SU-DHL-6 (cell line): Measurements from ENCODE around the gene VASP.

Experiments
- H2AFZ ChIP-seq: fragments of 200-600 bp; sonication (generic); 2 replicates; pipeline ENCODE4 v1.6.1; 2014; ENCODE audit warnings: low read depth, mild to moderate bottlenecking, moderate library complexity, mixed read lengths, antibody characterized with exemption, low read length; ENCODE audit not compliant: severe bottlenecking
- H3F3A ChIP-seq: fragments of 200-600 bp; shearing (Covaris generic); 2 replicates; pipeline ENCODE4 v1.6.0; 2016; ENCODE audit warnings: antibody characterized with exemption, mild to moderate bottlenecking; ENCODE audit not compliant: insufficient read depth
- H3K27ac ChIP-seq: fragments of 200-600 bp; sonication (generic); 2 replicates; pipeline ENCODE4 v1.5.1; 2016; ENCODE audit warnings: low read depth, mild to moderate bottlenecking, low read length, moderate library complexity, mixed read lengths
- H3K27me3 ChIP-seq: fragments of 200-600 bp; sonication (generic), shearing (Covaris generic); 2 replicates; pipeline ENCODE4 v1.6.0; 2014; ENCODE audit warnings: mild to moderate bottlenecking, low read length
- H3K36me3 ChIP-seq: fragments of 200-600 bp; sonication (generic); 2 replicates; pipeline ENCODE4 v1.6.1; 2014; ENCODE audit warnings: mild to moderate bottlenecking, low read length, mixed read lengths
- H3K4me2 ChIP-seq: fragments of 300-600, 200-600 bp; shearing (Covaris generic), sonication (generic); 2 replicates; pipeline ENCODE4 v1.6.0; 2014; ENCODE audit warnings: low read length, low read depth, mild to moderate bottlenecking; ENCODE audit not compliant: poor library complexity, severe bottlenecking
- H3K4me3 ChIP-seq: fragments of 200-600 bp; sonication (generic); 2 replicates; pipeline ENCODE4 v1.5.1; 2014; ENCODE audit warnings: antibody characterized with exemption, low read length, mild to moderate bottlenecking, mixed read lengths; ENCODE audit not compliant: insufficient read depth, poor library complexity, severe bottlenecking
- H3K79me2 ChIP-seq: fragments of 200-600 bp; sonication (generic); 2 replicates; pipeline ENCODE4 v1.6.1; 2014; ENCODE audit warnings: mild to moderate bottlenecking, low read length, moderate library complexity; ENCODE audit not compliant: insufficient read depth
- H3K9ac ChIP-seq: fragments of 200-600 bp; sonication (generic); 2 replicates; pipeline ENCODE4 v1.7.0; 2014; ENCODE audit warnings: mild to moderate bottlenecking, low read length
- H3K9me2 ChIP-seq: fragments of 200-600 bp; sonication (generic); replicated peaks from 2 replicates; pipeline ENCODE4 v1.6.1; 2014; ENCODE audit warnings: low read length; ENCODE audit not compliant: insufficient read depth
- H3K9me3 ChIP-seq: fragments of 200-600 bp; sonication (generic); 2 replicates; pipeline ENCODE4 v1.6.1; 2014; ENCODE audit warnings: low read length, mixed read lengths; ENCODE audit not compliant: insufficient read depth
- H4K20me1 ChIP-seq: fragments of 200-600 bp; sonication (generic); 2 replicates; pipeline ENCODE4 v1.6.1; 2014; ENCODE audit warnings: low read depth, mild to moderate bottlenecking, antibody characterized with exemption, low read length, moderate library complexity, mixed read lengths
- EZH2phosphoT487 ChIP-seq: fragments of 200-600 bp; sonication (generic), shearing (Covaris generic); conservative IDR thresholded peaks from 2 replicates; pipeline ENCODE4 v1.6.1; 2018; ENCODE audit warnings: mild to moderate bottlenecking, antibody characterized with exemption, low read length, moderate library complexity, mixed read lengths
- TF ChIP-seq, protein P1 (sequence below): fragments of 200-600 bp; sonication (generic); IDR thresholded peaks from one replicate; pipeline ENCODE4 v1.5.1; 2017; ENCODE audit warnings: antibody characterized with exemption, mild to moderate bottlenecking, low read length, moderate library complexity; ENCODE audit not compliant: insufficient read depth, poor library complexity, severe bottlenecking

VASP gene

DNA sequence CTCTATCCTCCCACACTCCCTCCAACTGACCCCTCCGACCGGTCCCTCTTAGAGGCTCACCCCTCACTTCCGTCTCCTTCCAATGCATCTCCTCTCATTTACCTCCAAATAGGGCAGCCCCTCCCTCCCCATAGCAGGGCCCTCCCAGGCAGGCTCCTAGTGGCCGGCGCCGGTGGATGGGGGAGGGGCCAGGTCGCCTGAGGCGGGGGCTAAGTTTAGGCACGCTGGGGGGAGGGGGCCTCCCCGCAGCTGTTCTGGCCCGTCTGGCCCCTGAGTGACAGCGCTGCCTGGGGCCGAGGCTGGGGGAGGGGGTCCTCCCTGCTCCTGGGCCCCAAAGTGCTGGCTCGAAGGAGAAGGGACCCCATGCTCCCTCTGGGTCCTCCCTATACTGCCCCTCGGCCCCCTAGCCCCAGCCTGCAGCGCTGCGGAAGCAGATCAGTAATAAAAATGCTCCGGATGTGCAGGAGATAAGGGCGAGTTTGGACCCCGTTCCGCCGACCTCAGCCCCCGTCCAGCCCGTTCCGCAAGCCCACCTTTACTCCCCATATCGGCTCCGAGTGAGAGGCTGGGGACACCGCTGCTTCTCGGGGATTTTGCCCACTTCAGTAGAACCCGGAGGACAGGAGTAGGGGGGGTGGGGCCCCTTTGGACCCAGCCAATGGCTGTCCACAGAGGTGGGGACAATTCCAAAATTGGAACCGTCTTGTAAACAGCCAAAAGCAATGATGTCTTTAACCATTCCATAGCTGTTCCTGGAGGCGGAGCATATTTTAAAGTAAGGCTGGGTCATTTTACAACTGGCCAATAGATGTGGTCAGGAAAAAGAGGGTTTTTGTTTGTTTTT lies 14.4 kb upstream of the VASP start:
- TF ChIP-seq EZH2phosphoT487, result no peak
- TF ChIP-seq, protein P1, sequence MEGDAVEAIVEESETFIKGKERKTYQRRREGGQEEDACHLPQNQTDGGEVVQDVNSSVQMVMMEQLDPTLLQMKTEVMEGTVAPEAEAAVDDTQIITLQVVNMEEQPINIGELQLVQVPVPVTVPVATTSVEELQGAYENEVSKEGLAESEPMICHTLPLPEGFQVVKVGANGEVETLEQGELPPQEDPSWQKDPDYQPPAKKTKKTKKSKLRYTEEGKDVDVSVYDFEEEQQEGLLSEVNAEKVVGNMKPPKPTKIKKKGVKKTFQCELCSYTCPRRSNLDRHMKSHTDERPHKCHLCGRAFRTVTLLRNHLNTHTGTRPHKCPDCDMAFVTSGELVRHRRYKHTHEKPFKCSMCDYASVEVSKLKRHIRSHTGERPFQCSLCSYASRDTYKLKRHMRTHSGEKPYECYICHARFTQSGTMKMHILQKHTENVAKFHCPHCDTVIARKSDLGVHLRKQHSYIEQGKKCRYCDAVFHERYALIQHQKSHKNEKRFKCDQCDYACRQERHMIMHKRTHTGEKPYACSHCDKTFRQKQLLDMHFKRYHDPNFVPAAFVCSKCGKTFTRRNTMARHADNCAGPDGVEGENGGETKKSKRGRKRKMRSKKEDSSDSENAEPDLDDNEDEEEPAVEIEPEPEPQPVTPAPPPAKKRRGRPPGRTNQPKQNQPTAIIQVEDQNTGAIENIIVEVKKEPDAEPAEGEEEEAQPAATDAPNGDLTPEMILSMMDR, result no peak
- H3K27me3 ChIP-seq, result no peaks in the 10 kb centered on the region
- peaks cover 4% of the 10 kb centered on the region; the same call in 1 of the 2 replicates for H3F3A ChIP-seq
- H3K9me3 ChIP-seq, result no peaks in the 10 kb centered on the region
- no peaks in the 10 kb centered on the region for H3K79me2 ChIP-seq
- no peak overlapping the region for H3K27ac ChIP-seq
- H3K36me3 ChIP-seq, result no peaks in the 10 kb centered on the region
- H3K9ac ChIP-seq, result no peak overlapping the region
- no peak overlapping the region for H3K4me3 ChIP-seq
- no peaks in the 10 kb centered on the region for H3K9me2 ChIP-seq
- no peak overlapping the region for H2AFZ ChIP-seq
- H4K20me1 ChIP-seq, result no peaks in the 10 kb centered on the region
- H3K4me2 ChIP-seq, result no peak overlapping the region

DNA sequence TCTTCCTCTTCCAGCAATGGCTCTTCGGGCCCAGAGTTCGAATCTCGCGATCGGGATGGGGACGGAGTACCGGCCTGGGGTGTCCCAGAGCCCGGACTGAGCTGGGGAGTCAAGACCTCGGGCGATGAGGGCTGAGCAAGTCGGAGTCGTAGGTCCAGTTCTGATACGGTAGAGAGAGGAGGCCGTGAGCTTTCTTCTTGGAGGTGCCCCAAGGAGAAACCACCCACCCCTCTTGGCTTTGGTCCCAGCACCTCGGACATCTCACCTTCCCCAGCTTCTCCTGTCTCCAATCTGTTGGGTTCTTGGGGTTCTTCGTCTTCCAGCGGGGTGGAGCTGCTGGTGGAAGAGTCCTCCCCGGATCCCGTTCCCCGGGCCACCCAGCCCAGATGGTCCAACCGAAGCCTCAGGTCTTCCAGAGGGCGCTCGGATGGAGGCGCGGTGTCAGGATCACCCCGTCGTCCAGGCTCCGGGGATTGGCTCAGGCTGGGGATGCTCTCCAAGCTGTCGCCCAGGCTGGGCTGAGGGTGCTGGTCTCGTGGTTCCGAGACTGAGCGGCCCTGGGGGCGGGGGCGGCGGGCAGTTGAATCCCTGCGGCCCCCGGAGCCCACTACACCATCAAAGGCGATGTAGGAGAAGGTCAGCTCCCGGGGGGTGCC lies 12.9 kb upstream of the VASP start:
- no peak overlapping the region for H3K4me2 ChIP-seq
- H3K27me3 ChIP-seq, result no peaks in the 10 kb centered on the region
- no peak overlapping the region for H3K4me3 ChIP-seq
- H3K27ac ChIP-seq, result no peak overlapping the region
- H3K36me3 ChIP-seq, result no peaks in the 10 kb centered on the region
- H3K9ac ChIP-seq, result no peak overlapping the region
- TF ChIP-seq EZH2phosphoT487, result no peak
- TF ChIP-seq, protein P1, result no peak
- H3K79me2 ChIP-seq, result no peaks in the 10 kb centered on the region
- no peaks in the 10 kb centered on the region for H4K20me1 ChIP-seq
- no peak overlapping the region for H2AFZ ChIP-seq
- no peaks in the 10 kb centered on the region for H3K9me3 ChIP-seq
- no peaks in the 10 kb centered on the region for H3K9me2 ChIP-seq
- H3F3A ChIP-seq, result peaks cover 4% of the 10 kb centered on the region; the same call in 1 of the 2 replicates

DNA sequence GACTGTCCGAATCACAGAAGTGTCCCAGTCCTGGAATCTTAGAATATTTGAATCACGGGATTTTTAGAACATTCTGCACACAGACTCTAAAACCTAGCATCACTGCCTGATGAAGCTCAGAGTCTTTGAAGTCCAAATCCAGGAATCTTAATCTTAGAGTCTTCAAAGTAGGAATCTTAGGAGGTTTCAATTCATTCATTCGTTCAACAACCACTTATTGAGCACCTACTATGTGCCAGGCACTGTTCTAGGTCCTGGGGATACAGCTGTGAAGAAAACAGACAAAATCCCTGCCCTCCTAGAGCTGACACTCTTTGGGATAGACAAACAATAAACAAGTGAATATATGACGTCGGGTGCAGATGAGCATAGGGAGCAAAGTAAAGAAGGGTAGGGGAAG lies 12.1 kb upstream of the VASP start:
- H3F3A ChIP-seq, result peaks cover 4% of the 10 kb centered on the region; the same call in 1 of the 2 replicates
- no peaks in the 10 kb centered on the region for H3K9me3 ChIP-seq
- H3K9me2 ChIP-seq, result no peaks in the 10 kb centered on the region
- H3K4me3 ChIP-seq, result no peak overlapping the region
- H3K27ac ChIP-seq, result no peak overlapping the region
- TF ChIP-seq, protein P1, result no peak
- no peak for TF ChIP-seq EZH2phosphoT487
- H3K27me3 ChIP-seq, result no peaks in the 10 kb centered on the region
- no peaks in the 10 kb centered on the region for H3K79me2 ChIP-seq
- no peak overlapping the region for H2AFZ ChIP-seq
- H4K20me1 ChIP-seq, result no peaks in the 10 kb centered on the region
- H3K9ac ChIP-seq, result no peak overlapping the region
- H3K4me2 ChIP-seq, result no peak overlapping the region
- no peaks in the 10 kb centered on the region for H3K36me3 ChIP-seq
